HEK293 (cell line): Measurements from ENCODE around the gene RETREG3.

Experiments
- GLIS1 ChIP-seq: fragments of 450-650 bp; formaldehyde crosslinking; IDR thresholded peaks from 2 replicates; pipeline ENCODE4 v1.5.1; 2016; ENCODE audit warnings: missing biosample characterization, missing genetic modification characterization
- KLF16 ChIP-seq: fragments of 450-650 bp; formaldehyde crosslinking; IDR thresholded peaks from 2 replicates; pipeline ENCODE4 v1.5.1; 2017; ENCODE audit warnings: missing biosample characterization, missing genetic modification characterization
- PRDM4 ChIP-seq: fragments of 450-650 bp; formaldehyde crosslinking; IDR thresholded peaks from 2 replicates; pipeline ENCODE4 v1.5.1; 2017; ENCODE audit warnings: missing biosample characterization, missing genetic modification characterization
- SALL2 ChIP-seq: fragments of 450-650 bp; formaldehyde crosslinking; IDR thresholded peaks from 2 replicates; pipeline ENCODE4 v1.5.0; 2017; ENCODE audit warnings: missing biosample characterization, mild to moderate bottlenecking, missing genetic modification characterization, borderline replicate concordance
- SCRT1 ChIP-seq: fragments of 450-650 bp; formaldehyde crosslinking; IDR thresholded peaks from 2 replicates; pipeline ENCODE4 v1.5.1; 2016; ENCODE audit warnings: missing biosample characterization, missing genetic modification characterization, borderline replicate concordance
- ZBTB1 ChIP-seq: fragments of 450-650 bp; formaldehyde crosslinking; IDR thresholded peaks from 2 replicates; pipeline ENCODE4 v1.5.1; 2016; ENCODE audit warnings: missing biosample characterization, missing genetic modification characterization
- ZBTB17 ChIP-seq: fragments of 450-650 bp; formaldehyde crosslinking; IDR thresholded peaks from 2 replicates; pipeline ENCODE4 v1.5.1; 2016; ENCODE audit warnings: missing biosample characterization, missing genetic modification characterization
- ZBTB8A ChIP-seq: fragments of 450-650 bp; formaldehyde crosslinking; IDR thresholded peaks from 2 replicates; pipeline ENCODE4 v1.5.1; 2016; ENCODE audit warnings: missing biosample characterization, missing genetic modification characterization
- ZFP69B ChIP-seq: fragments of 450-650 bp; formaldehyde crosslinking; IDR thresholded peaks from 2 replicates; pipeline ENCODE4 v1.5.1; 2016; ENCODE audit warnings: missing biosample characterization, missing genetic modification characterization
- ZNF121 ChIP-seq: fragments of 450-650 bp; formaldehyde crosslinking; IDR thresholded peaks from 2 replicates; pipeline ENCODE4 v1.5.1; 2016; ENCODE audit warnings: missing biosample characterization, missing genetic modification characterization
- ZNF175 ChIP-seq: fragments of 450-650 bp; formaldehyde crosslinking; IDR thresholded peaks from 2 replicates; pipeline ENCODE4 v1.5.1; 2016; ENCODE audit warnings: missing biosample characterization, missing genetic modification characterization
- ZNF214 ChIP-seq: fragments of 450-650 bp; formaldehyde crosslinking; IDR thresholded peaks from 2 replicates; pipeline ENCODE4 v1.5.1; 2017; ENCODE audit warnings: missing biosample characterization, mild to moderate bottlenecking, missing genetic modification characterization, borderline replicate concordance
- ZNF221 ChIP-seq: fragments of 450-650 bp; formaldehyde crosslinking; IDR thresholded peaks from 2 replicates; pipeline ENCODE4 v1.5.1; 2017; ENCODE audit warnings: missing biosample characterization, missing genetic modification characterization, borderline replicate concordance
- ZNF280D ChIP-seq: fragments of 450-650 bp; formaldehyde crosslinking; IDR thresholded peaks from 2 replicates; pipeline ENCODE4 v1.5.1; 2016; ENCODE audit warnings: missing biosample characterization, missing genetic modification characterization
- ZNF302 ChIP-seq: fragments of 450-650 bp; formaldehyde crosslinking; IDR thresholded peaks from 2 replicates; pipeline ENCODE4 v1.5.1; 2016; ENCODE audit warnings: missing biosample characterization, missing genetic modification characterization, low read depth
- ZNF37A ChIP-seq: fragments of 450-650 bp; IDR thresholded peaks from 2 replicates; pipeline ENCODE4 v1.5.1; 2018; ENCODE audit warnings: missing biosample characterization, missing genetic modification characterization
- ZNF513 ChIP-seq: fragments of 450-650 bp; IDR thresholded peaks from 2 replicates; pipeline ENCODE4 v1.5.1; 2018; ENCODE audit warnings: missing biosample characterization, missing genetic modification characterization
- ZNF530 ChIP-seq: fragments of 450-650 bp; formaldehyde crosslinking; IDR thresholded peaks from 2 replicates; pipeline ENCODE4 v1.5.1; 2016; ENCODE audit warnings: low read depth, missing biosample characterization, missing genetic modification characterization
- ZNF555 ChIP-seq: fragments of 450-650 bp; formaldehyde crosslinking; conservative IDR thresholded peaks from 2 replicates; pipeline ENCODE4 v1.5.1; 2017; ENCODE audit warnings: missing biosample characterization, mild to moderate bottlenecking, missing genetic modification characterization, inconsistent platforms
- ZNF560 ChIP-seq: fragments of 450-650 bp; formaldehyde crosslinking; IDR thresholded peaks from 2 replicates; pipeline ENCODE4 v1.5.1; 2017; ENCODE audit warnings: missing biosample characterization, missing genetic modification characterization, borderline replicate concordance
- ZNF610 ChIP-seq: fragments of 450-650 bp; formaldehyde crosslinking; IDR thresholded peaks from 2 replicates; pipeline ENCODE4 v1.5.1; 2016; ENCODE audit warnings: missing biosample characterization, missing genetic modification characterization, borderline replicate concordance
- ZNF654 ChIP-seq: fragments of 450-650 bp; formaldehyde crosslinking; IDR thresholded peaks from 2 replicates; pipeline ENCODE4 v1.5.1; 2016; ENCODE audit warnings: low read depth, missing biosample characterization, missing genetic modification characterization
- ZNF664 ChIP-seq: fragments of 450-650 bp; formaldehyde crosslinking; IDR thresholded peaks from 2 replicates; pipeline ENCODE4 v1.5.1; 2016; ENCODE audit warnings: missing biosample characterization, missing genetic modification characterization
- ZNF785 ChIP-seq: fragments of 450-650 bp; formaldehyde crosslinking; IDR thresholded peaks from 2 replicates; pipeline ENCODE4 v1.5.1; 2016; ENCODE audit warnings: missing biosample characterization, missing genetic modification characterization
- ZNF843 ChIP-seq: fragments of 450-650 bp; formaldehyde crosslinking; IDR thresholded peaks from 2 replicates; pipeline ENCODE4 v1.5.1; 2016; ENCODE audit warnings: missing biosample characterization, missing genetic modification characterization
- ZSCAN16 ChIP-seq: fragments of 450-650 bp; formaldehyde crosslinking; IDR thresholded peaks from 2 replicates; pipeline ENCODE4 v1.5.1; 2016; ENCODE audit warnings: missing biosample characterization, missing genetic modification characterization
- TF ChIP-seq, protein P1 (sequence below): IDR thresholded peaks from 2 replicates; pipeline ENCODE4 v1.6.1; 2011; ENCODE audit warnings: mild to moderate bottlenecking, low read depth, low read length, borderline replicate concordance
- TF ChIP-seq, protein P2 (sequence below): fragments of 450-650 bp; formaldehyde crosslinking; IDR thresholded peaks from 2 replicates; pipeline ENCODE4 v1.5.1; 2016; ENCODE audit warnings: missing biosample characterization, missing genetic modification characterization
- TF ChIP-seq, protein P3 (sequence below): fragments of 450-650 bp; formaldehyde crosslinking; IDR thresholded peaks from 2 replicates; pipeline ENCODE4 v1.5.1; 2017; ENCODE audit warnings: missing biosample characterization, missing genetic modification characterization

Gene RETREG3

DNA sequence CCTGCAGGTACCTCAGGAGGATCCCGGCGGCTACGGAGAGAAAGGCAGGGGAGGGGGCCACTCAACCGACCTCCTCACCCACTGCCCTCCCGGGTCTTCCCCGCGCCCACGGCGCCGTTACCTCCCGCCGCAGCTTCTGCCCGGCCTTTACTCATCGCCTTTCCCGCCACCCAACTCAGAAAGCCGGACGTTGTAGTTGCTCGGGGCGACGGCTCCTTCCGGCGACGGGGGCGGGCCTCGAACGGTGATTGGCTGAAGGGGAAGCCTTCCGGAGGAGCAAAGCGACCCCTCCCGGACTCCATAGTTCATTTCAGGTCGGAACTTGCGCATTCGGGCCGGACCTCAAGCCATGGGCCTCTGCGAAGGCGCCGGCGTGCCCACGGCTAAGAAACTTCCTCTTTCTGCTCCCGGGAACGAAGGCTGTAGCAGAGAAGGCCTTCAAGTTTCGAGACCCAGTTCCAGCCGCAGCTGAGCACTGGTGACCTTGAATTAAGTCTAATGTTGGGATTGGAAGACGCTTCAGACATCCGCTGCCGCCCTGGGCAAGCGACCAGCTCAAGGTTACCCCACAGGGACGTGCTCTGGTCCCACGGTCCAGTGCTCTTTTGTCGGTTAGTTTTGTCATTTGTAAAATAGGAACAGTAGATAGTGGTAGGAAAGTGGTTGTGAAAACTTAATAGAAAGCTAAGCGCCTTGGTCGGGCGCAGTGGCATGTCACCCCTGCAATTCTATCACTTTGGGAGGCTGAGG lies 31.5 kb downstream of the RETREG3 start, which contains the start of gene PSMC3IP (continued):
- TF ChIP-seq ZNF513 (tag by site-specific recombination) (no peak), ZNF555 (tag by site-specific recombination) (no peak), ZSCAN16 (tag by site-specific recombination) (no peak), ZNF121 (tag by site-specific recombination) (no peak), ZNF560 (tag by site-specific recombination) (no peak), ZNF843 (tag by site-specific recombination) (no peak; the same call in 1 of the 2 replicates), ZBTB17 (tag by site-specific recombination) (no peak), ZNF530 (tag by site-specific recombination) (no peak), ZNF610 (0 out of 2 replicates have a peak, but pooled peaks have one; percentile 45), ZBTB1 (tag by site-specific recombination) (no peak), ZNF785 (no peak), ZNF302 (tag by site-specific recombination) (no peak), ZNF221 (tag by site-specific recombination) (no peak), SALL2 (no peak), ZNF175 (tag by site-specific recombination) (no peak), SCRT1 (tag by site-specific recombination) (no peak), ZNF654 (tag by site-specific recombination) (no peak; the same call in 1 of the 2 replicates), PRDM4 (no peak), ZNF214 (tag by site-specific recombination) (no peak), KLF16 (tag by site-specific recombination) (peak; percentile 47; the same call in 1 of the 2 replicates), ZNF664 (tag by site-specific recombination) (no peak), GLIS1 (tag by site-specific recombination) (peak; percentile 75), ZNF280D (tag by site-specific recombination) (no peak), ZBTB8A (peak; percentile 20; the same call in 1 of the 2 replicates), ZFP69B (tag by site-specific recombination) (no peak; the same call in 1 of the 2 replicates), ZNF37A (tag by site-specific recombination) (no peak)
- TF ChIP-seq, protein P1, sequence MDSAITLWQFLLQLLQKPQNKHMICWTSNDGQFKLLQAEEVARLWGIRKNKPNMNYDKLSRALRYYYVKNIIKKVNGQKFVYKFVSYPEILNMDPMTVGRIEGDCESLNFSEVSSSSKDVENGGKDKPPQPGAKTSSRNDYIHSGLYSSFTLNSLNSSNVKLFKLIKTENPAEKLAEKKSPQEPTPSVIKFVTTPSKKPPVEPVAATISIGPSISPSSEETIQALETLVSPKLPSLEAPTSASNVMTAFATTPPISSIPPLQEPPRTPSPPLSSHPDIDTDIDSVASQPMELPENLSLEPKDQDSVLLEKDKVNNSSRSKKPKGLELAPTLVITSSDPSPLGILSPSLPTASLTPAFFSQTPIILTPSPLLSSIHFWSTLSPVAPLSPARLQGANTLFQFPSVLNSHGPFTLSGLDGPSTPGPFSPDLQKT, result no peak
- TF ChIP-seq, protein P2, sequence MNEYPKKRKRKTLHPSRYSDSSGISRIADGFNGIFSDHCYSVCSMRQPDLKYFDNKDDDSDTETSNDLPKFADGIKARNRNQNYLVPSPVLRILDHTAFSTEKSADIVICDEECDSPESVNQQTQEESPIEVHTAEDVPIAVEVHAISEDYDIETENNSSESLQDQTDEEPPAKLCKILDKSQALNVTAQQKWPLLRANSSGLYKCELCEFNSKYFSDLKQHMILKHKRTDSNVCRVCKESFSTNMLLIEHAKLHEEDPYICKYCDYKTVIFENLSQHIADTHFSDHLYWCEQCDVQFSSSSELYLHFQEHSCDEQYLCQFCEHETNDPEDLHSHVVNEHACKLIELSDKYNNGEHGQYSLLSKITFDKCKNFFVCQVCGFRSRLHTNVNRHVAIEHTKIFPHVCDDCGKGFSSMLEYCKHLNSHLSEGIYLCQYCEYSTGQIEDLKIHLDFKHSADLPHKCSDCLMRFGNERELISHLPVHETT (tag by site-specific recombination), result no peak
- TF ChIP-seq, protein P3, sequence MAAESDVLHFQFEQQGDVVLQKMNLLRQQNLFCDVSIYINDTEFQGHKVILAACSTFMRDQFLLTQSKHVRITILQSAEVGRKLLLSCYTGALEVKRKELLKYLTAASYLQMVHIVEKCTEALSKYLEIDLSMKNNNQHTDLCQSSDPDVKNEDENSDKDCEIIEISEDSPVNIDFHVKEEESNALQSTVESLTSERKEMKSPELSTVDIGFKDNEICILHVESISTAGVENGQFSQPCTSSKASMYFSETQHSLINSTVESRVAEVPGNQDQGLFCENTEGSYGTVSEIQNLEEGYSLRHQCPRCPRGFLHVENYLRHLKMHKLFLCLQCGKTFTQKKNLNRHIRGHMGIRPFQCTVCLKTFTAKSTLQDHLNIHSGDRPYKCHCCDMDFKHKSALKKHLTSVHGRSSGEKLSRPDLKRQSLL (tag by site-specific recombination), result no peak; the same call in 1 of the 2 replicates
